ENCODE data around the gene CAP1. TPM values are rescaled to one million over a fixed set of nuclear protein-coding genes. Genes with fewer than 3 reads are reported as not detected.

The CAP1 gene
- total and polyA plus RNA-seq, 2 of the 13 experiments (the other 11 are each of a cell fraction or from before 2014, with no cell fraction given), result 174 to 195 TPM

GRCh38 chr1:40078512-40079333 is 38.2 kb downstream of the CAP1 start:
- 86% methylated on average over 5 of the region's 5 CpGs for WGBS (ENCODE audit: low lambda C conversion rate)
- no peak overlapping the region for H3K4me3 ChIP-seq (replicated peaks in 1 of 3; ENCODE audit: insufficient read depth in 1 of 3, low read depth in 2 of 3, low read length in 3 of 3)
- no peaks in the 10 kb centered on the region for H3K9me3 ChIP-seq (ENCODE audit: low read length)
- no peaks in the 10 kb centered on the region for H4K20me1 ChIP-seq (ENCODE audit: insufficient read depth, low read length)
- BruUV-seq (replicated peaks), result no TSS peak
- intact Hi-C loops (cut with micrococcal nuclease; ENCODE audit: unreplicated experiment), result no loop called here
- CTCF ChIA-PET (ENCODE audit: low intra/inter-chr PET ratio, low total read pairs), result interaction anchor here (1.5 kb wide), 1 partner anchor 260 kb away, joined by 6 read pairs; no protein-coding TSS in a partner anchor
- POLR2A ChIA-PET, result no interaction called here
- ATAC-seq (peak; percentile 89), DNase-seq (ENCODE audit: low spot score) (peak; percentile 59), FAIRE-seq (peak; percentile 68)
- no peaks in the 10 kb centered on the region for H3K27me3 ChIP-seq (ENCODE audit: control insufficient read depth in 1 of 2, insufficient read depth in 2 of 2, low read length in 2 of 2)
- H3K4me2 ChIP-seq (ENCODE audit: low read depth, low read length), result no peak overlapping the region
- H2AFZ ChIP-seq (ENCODE audit: low read length), result no peak overlapping the region
- no peaks in the 10 kb centered on the region for H3K4me1 ChIP-seq (ENCODE audit: insufficient read depth, low read length)
- no peak overlapping the region for H3K27ac ChIP-seq (ENCODE audit: extremely low read length, insufficient read depth, low read length)
- peaks cover 14 to 58% of the 10 kb centered on the region in 2 experiments for H3K36me3 ChIP-seq (replicated peaks in 1 of 2; ENCODE audit: control insufficient read depth in 1 of 2, insufficient read depth in 2 of 2, low read length in 2 of 2)
- in situ Hi-C loops (cut with HindIII; ENCODE audit: extremely low pct_ligation_motif_present, low pct_unique_long_range_greater_than_20kb), result no loop called here
- H3K79me2 ChIP-seq (ENCODE audit: insufficient read depth, low read length), result no peaks in the 10 kb centered on the region
- H3K9ac ChIP-seq (ENCODE audit: insufficient read depth, low read depth, low read length), result no peak overlapping the region
- TF ChIP-seq HCFC1 (IDR thresholded peaks at IDR 0.05; ENCODE audit: low read depth, low read length), result no peak
- TF ChIP-seq STAG1 (CRISPR knock-in tag; IDR thresholded peaks at IDR 0.05), result peak; percentile 64
- TF ChIP-seq SMC3 (IDR thresholded peaks at IDR 0.05; ENCODE audit: low read length), result peak; percentile 53; the same call in 1 of the 2 replicates
- no peak for TF ChIP-seq CREB1 (IDR thresholded peaks at IDR 0.05)
- peak; percentile 31; the same call in 1 of the 2 replicates for TF ChIP-seq CREB1 (CRISPR knock-in tag; IDR thresholded peaks at IDR 0.05)
- peak; percentile 67 for TF ChIP-seq CTCF (CRISPR knock-in tag; IDR thresholded peaks at IDR 0.05)
